ENCODE measurements around the gene RBBP4. TPM values are rescaled to one million over a fixed set of nuclear protein-coding genes. Genes with fewer than 3 reads are reported as not detected.

RBBP4 gene
- total and polyA plus RNA-seq, 7 donors = 54.1 to 118 (median 91.8) TPM

DNA sequence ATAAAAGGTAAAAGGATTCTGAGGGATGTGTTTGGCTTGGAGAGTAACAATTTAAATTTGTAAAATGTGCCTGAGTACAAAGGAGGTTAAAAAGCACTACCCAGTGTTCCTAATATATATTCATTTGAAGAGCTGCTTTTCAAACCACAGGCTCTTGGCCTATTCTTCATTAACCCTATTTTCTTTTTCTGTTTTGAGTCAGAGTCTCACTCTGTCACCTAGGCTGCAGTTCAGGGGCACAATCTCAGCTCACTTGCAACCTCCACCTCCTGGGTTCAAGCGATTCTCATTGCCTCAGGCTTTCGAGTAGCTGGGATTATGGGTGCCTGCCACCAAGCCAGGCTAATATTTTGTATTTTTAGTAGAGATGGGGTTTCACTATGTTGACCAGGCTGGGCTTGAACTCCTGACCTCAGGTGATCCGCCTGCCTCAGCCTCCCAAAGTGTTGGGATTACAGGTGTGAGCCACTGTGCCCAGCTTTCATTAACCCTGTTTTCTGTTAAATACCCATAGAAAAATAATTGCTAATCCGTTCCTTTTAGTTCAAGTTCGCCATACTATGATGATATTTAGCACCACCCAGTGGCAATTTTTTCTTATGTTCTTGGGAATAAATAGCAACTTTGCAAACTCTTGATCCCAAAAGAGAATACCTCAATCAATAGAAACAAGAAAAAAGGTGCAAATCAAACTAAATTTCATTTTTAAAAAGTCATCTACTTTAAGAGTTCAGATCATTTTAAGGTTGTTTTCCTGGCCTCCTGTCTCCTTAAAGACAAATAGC lies 31.1 kb upstream of the RBBP4 start:
- Histone ChIP-seq H3K36me3 (no peaks in the 10 kb centered on the region), H3K4me3 (no peak overlapping the region), H3K27ac (no peak overlapping the region), H3K27me3 (no peaks in the 10 kb centered on the region), H3K9me3 (no peaks in the 10 kb centered on the region), H3K4me1 (no peaks in the 10 kb centered on the region)
- WGBS, 2 donors = 72 to 75% methylated on average over 5 of the region's 5 CpGs
- TF ChIP-seq POLR2AphosphoS5 (IDR thresholded peaks at IDR 0.05) (no peak), POLR2A (IDR thresholded peaks at IDR 0.05) (no peak), CTCF (IDR thresholded peaks at IDR 0.05) (no peak), EP300 (IDR thresholded peaks at IDR 0.05) (no peak)
- intact Hi-C loops (cut with DNase I) = loop anchor here (10.0 kb wide), 1 partner anchor 175 kb away; no protein-coding TSS in a partner anchor
- no peak for DNase-seq

- intact Hi-C loops (cut with DNase I) = no loop called here
- H3K36me3 ChIP-seq = peaks cover 0 to 11% (median 2%) of the 10 kb centered on the region in 4 donors
Observed at GRCh38 chr1:32622205-32622604, 28.8 kb upstream of the RBBP4 start.

DNA sequence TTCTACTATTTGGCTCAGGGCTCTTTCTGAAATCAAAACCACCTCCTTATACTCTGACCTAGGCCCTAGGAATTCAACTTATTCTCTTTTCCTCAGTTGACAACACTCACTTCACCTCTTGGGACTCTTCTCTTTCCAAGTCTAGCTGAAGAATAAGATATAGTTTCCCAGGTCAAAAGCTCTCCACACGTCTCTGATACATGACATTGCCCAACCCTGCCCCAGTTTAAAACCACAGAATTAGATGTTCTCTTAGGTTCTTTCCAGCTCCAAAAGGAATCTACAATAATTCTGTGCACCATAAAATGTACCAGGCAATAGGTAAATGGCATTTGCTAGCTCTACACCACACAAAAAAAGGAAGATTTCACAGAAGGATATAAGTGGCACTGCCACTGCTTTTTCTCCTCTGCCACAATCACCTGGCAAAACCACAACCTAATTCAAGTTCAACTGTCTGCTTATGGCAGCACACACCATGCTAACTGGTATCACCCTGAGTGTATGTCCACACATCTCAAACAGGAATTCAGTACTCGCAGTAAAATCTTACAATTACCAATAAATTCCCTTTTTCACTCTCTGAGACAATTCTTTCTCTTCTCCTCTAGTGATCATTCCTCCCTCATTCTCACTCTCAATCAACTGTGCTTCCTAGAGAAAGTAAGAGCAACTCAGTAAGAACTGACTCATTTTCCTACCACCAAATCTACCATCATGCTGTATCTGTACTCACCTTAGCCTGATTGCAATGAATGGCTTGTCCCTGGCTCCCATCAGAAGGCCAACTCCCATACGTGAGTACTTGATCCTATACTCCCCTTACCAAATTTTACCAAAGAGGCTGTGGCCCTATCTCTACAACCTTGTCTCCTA lies 28.0 kb upstream of the RBBP4 start:
- TF ChIP-seq POLR2AphosphoS5 (IDR thresholded peaks at IDR 0.05) = no peak
- no peak for TF ChIP-seq CTCF (IDR thresholded peaks at IDR 0.05)
- no peak for TF ChIP-seq POLR2A (IDR thresholded peaks at IDR 0.05)
- TF ChIP-seq EP300 (IDR thresholded peaks at IDR 0.05) = no peak
- DNase-seq = no peak
- H3K4me3 ChIP-seq = no peak overlapping the region
- H3K27ac ChIP-seq = no peak overlapping the region
- H3K4me1 ChIP-seq = no peaks in the 10 kb centered on the region
- intact Hi-C loops (cut with DNase I) = no loop called here
- H3K9me3 ChIP-seq = no peaks in the 10 kb centered on the region
- WGBS, 2 donors = 67 to 86% methylated on average over 3 of the region's 3 CpGs
- peaks cover 0 to 19% (median 10%) of the 10 kb centered on the region in 4 donors for H3K36me3 ChIP-seq
- no peaks in the 10 kb centered on the region for H3K27me3 ChIP-seq

More at GRCh38 chr1:32622205-32622604, 28.8 kb upstream of the RBBP4 start:
- Histone ChIP-seq H3K9me3 (no peaks in the 10 kb centered on the region), H3K27ac (no peak overlapping the region), H3K27me3 (no peaks in the 10 kb centered on the region), H3K4me3 (no peak overlapping the region), H3K4me1 (no peaks in the 10 kb centered on the region)
- no peak for DNase-seq
- TF ChIP-seq POLR2AphosphoS5 (IDR thresholded peaks at IDR 0.05) = no peak
- TF ChIP-seq CTCF (IDR thresholded peaks at IDR 0.05) = no peak
- TF ChIP-seq POLR2A (IDR thresholded peaks at IDR 0.05) = no peak
- no peak for TF ChIP-seq EP300 (IDR thresholded peaks at IDR 0.05)
- 92 to 93% methylated on average over 2 of the region's 2 CpGs for WGBS, 2 donors

- Histone ChIP-seq H3K27me3 (no peaks in the 10 kb centered on the region), H3K4me1 (no peaks in the 10 kb centered on the region), H3K9me3 (no peaks in the 10 kb centered on the region), H3K27ac (no peak overlapping the region), H3K4me3 (no peak overlapping the region), H3K36me3 (peaks cover 0 to 27% (median 15%) of the 10 kb centered on the region in 4 donors)
- intact Hi-C loops (cut with DNase I) = no loop called here
- TF ChIP-seq POLR2A (IDR thresholded peaks at IDR 0.05) = no peak
- 57 to 78% methylated on average over 5 of the region's 5 CpGs for WGBS, 2 donors
- DNase-seq = no peak
Observed at GRCh38 chr1:32623775-32624174, 27.2 kb upstream of the RBBP4 start.

DNA sequence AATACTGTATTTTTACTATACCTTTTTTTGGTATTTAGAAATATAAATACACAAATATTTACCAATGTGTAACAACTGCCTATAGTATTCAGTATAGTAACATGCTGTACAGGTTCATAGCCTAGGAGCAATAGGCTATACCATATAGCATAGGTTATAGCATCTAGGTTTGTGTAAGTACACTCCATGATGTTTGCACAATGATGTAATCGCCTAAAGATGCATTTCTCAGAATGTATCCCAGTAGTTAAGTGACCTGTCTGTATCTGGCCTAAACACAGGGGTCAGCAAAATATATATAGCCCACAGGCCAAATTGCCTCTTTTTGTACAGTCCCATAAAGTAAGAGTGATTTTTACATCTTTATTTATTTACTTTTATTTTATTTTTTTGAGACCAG lies 24.8 kb upstream of the RBBP4 start:
- Histone ChIP-seq H3K36me3 (peaks cover 0 to 47% (median 17%) of the 10 kb centered on the region in 4 donors), H3K4me1 (no peaks in the 10 kb centered on the region), H3K27me3 (no peaks in the 10 kb centered on the region), H3K4me3 (no peak overlapping the region), H3K9me3 (no peaks in the 10 kb centered on the region), H3K27ac (no peak overlapping the region)
- TF ChIP-seq POLR2A (IDR thresholded peaks at IDR 0.05) (no peak), POLR2AphosphoS5 (IDR thresholded peaks at IDR 0.05) (no peak), EP300 (IDR thresholded peaks at IDR 0.05) (no peak), CTCF (IDR thresholded peaks at IDR 0.05) (no peak)
- no peak for DNase-seq
- intact Hi-C loops (cut with DNase I) = no loop called here
- WGBS, 2 donors = 78 to 81% methylated on average over 1 of the region's 1 CpG
